HG03103 (cell line): ENCODE data around the gene STAT3.
"Not testable (repeated sequence)": the region's sequence is repeated elsewhere in the genome, so short reads cannot be mapped to it uniquely, and the experiment has no call there.

Source experiments
- ATAC-seq: cut with Tn5 transposase; IDR thresholded peaks from one replicate; pipeline ENCODE4 v1.9.1; 2021; ENCODE audit warnings: low read depth; ENCODE audit not compliant: unreplicated experiment

The STAT3 gene

GRCh38 chr17:42303694-42304093 is 84.5 kb downstream of the STAT3 start:
- ATAC-seq = no peak

GRCh38 chr17:42301022-42301421 is 87.2 kb downstream of the STAT3 start:
- ATAC-seq = no peak

GRCh38 chr17:42299913-42300312 is 88.3 kb downstream of the STAT3 start:
- ATAC-seq = not testable (repeated sequence)

- not testable (repeated sequence) for ATAC-seq
Observed at GRCh38 chr17:42299361-42299760, 88.9 kb downstream of the STAT3 start.

- ATAC-seq = not testable (repeated sequence)
Observed at GRCh38 chr17:42297775-42298174, 90.5 kb downstream of the STAT3 start.

GRCh38 chr17:42296012-42296411 is 92.2 kb downstream of the STAT3 start:
- no peak for ATAC-seq

GRCh38 chr17:42294469-42295398 is 93.5 kb downstream of the STAT3 start:
- ATAC-seq = no peak

GRCh38 chr17:42291129-42291528 is 97.1 kb downstream of the STAT3 start:
- ATAC-seq = no peak

GRCh38 chr17:42290577-42290976 is 97.7 kb downstream of the STAT3 start:
- no peak for ATAC-seq

- no peak for ATAC-seq
Observed at GRCh38 chr17:42289611-42290181, 98.5 kb downstream of the STAT3 start.

- peak; percentile 12 for ATAC-seq
Observed at GRCh38 chr17:42288803-42289610, 99.2 kb downstream of the STAT3 start.

GRCh38 chr17:42287977-42288802 is 100.1 kb downstream of the STAT3 start, which contains the start of gene STAT5A:
STAT5A (plus strand) TSS chr17:42288498; CDS start chr17:42289412, 914 bp downstream.
- ATAC-seq = peak; percentile 54

GRCh38 chr17:42287305-42287976 is 100.8 kb downstream of the STAT3 start:
- no peak for ATAC-seq

GRCh38 chr17:42286411-42287221 is 101.6 kb downstream of the STAT3 start:
- no peak for ATAC-seq

GRCh38 chr17:42285346-42286050 is 102.7 kb downstream of the STAT3 start:
- no peak for ATAC-seq

- no peak for ATAC-seq
Observed at GRCh38 chr17:42284566-42284965, 103.7 kb downstream of the STAT3 start.

GRCh38 chr17:42284024-42284369 is 104.2 kb downstream of the STAT3 start:
- ATAC-seq = no peak
